ENCODE data around the gene ITLN2.
"Not testable (repeated sequence)": the region's sequence is repeated elsewhere in the genome, so short reads cannot be mapped to it uniquely, and the experiment has no call there.

The ITLN2 gene

DNA sequence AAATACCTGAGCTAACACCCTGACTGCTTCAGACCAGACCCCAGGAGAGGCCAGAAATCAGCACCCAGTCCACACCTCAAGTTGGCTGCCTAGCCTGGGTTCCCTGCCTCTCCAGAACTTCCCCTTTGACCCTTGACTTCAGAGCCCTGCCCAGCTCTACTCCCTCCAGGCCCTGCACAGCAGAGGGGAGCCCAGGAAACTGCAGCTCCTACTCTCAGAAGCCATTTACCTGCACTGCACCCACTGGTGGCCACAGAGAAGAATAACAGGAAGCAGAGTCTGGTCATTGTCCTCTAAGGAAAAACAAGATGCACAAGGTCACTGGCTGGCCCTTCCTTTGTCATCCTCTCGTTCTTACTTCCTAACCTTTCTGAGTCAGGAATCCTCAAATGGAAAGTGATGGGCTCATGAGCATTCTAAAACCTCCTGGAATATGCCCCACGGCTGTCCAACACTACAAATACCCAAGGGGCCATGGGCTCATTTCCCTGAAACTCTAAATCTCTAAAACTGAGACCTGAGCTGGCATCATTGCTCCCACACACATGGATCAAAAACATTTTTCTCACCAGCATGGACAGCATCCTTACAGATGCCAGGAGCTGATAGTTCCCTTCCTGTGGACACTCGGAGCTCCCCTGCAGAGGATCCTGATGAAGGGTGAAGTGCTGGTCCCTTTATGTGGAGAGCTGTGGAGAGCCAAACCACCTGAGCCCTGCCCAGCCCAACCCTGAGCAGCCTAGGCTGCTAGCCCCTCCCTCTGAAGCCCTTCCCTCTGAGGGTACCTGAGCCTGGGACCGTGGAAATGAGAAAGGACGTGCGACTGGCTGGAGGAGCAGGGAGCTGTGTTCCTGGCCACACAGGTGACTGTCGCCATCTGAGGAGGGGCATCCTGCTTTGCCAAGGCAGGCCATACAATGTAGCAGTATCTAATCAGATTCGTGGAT, at the start of gene ITLN2:
Gene ITLN2 (minus strand): TSS at position 652 of the 947 bp plus-strand sequence. CDS start 68 bp downstream, at position 584.
- DNase-seq: peak; percentile 18

DNA sequence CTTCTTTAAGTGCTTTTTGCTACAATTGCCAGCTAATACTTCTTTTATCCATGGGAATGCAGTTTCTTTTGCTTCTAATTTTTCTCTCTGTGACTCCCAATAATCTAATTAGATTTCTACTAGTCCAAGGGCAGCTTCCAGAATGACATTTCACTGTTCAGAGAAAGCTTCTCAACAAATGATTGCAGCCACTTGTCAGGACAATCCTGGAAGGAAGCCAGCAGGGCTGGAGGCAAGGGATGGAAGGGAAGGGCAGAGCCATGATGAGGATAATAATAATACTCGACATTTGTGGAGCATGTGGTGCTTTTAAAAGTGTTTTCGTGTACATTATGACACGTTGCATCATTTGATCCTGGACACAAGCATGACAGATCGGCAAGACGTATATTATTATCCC, 46.9 kb upstream of the ITLN2 start:
- no peak for DNase-seq

DNA sequence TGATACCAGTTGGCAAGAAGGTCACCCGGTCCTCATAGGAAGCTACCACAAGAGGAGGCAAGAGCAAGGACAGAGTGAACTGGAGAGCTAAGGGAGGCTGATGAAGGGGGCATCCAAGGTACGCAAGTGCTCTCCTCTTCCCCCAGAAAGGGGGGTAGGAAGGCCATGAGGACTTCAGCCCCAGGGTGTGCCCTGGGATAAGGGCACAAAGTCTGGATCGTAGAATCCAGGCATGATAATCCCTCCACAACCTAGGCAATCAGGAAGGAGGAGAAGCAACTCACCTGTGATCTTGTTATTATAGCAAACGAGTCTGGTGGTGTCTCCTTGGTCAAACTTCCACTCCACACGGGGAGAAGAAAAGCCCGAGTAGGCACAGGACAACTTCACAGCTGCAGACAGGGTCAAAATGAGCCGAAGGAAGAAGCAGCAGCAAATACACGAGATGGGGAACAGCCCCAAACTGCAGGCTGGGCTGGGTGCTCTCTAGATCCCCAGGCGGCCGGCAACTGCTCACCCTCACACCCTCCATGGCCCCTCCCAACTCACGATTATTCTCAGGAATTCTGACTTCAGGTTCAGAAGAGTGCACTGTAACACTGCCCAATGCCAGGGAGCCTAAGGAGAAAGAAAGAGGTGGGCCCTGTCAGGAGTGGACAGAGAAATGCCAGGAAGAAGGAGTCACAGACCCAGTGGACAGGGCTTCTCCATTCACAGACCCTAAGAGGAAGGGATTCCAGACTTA, 46.3 kb upstream of the ITLN2 start:
- no peak for DNase-seq

DNA sequence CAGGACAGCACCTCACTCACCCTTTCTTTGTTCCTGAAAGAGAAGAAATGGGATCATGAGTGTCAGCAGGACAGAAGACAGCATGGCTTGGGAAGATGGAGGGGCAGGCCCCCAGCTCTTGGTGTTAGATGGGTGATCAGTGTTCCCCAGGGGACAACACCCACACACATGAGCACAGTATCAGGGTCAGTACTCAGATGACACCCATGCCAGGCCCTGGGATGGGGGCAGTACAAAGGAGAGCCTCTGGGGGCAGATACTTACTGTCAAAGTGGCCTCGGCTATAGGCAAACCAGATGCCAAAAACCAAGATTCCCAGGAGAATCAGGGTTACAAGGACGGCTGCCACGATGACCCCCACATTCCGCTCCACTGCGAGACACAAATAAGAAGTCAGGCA, 44.8 kb upstream of the ITLN2 start:
- no peak for DNase-seq

DNA sequence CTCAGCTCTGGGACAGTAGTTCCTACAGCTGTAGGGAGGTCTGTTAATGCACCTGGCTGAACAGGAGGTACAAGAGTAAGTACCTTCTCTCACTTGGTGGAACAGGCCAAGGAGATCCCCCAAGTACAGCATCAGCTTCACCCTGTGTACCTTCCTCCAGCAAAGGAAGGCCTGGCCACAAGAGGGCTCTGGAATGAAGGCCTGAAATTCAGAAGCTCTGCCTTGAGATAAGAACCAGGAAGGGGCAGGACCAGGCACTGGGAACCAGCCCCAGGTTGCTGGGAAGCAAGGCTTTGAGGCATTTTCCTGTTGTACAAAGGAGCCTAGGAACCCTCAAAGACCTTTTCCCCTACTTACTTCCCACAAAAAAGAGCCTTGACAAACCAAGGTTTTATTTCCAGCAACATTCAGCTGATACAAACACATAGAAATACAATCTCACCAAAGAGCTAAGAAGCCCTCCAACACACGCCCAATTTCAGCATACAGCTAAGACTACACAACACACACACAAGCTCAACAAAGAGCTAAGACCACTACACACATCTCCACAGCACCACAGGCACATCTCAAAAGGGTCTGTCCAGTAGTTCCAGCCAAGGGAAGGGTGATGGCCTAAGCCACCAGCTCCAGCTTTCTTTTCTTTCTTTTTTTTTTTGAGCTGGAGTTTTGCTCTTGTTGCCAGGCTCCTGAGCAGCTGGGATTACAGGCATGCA, 42.9 kb upstream of the ITLN2 start:
- no peak for DNase-seq

DNA sequence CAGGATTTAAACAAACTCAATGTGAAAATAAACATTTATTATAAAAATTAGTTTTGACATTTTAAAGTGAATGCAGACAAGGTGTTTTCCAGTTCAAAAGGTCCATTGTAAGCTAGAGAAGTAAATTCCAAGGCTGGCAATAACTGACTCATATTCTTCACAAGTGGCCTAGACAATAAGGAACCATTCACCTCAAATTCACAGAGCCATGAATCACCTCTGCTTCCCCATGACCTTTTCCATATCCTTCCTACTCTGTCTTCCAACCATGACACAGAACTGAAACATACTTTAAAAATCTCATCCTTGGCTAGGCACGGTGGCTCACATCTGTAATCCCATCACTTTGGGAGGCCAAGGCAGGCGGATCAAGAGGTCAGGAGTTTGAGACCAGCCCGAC, 41.6 kb upstream of the ITLN2 start:
- DNase-seq: no peak

DNA sequence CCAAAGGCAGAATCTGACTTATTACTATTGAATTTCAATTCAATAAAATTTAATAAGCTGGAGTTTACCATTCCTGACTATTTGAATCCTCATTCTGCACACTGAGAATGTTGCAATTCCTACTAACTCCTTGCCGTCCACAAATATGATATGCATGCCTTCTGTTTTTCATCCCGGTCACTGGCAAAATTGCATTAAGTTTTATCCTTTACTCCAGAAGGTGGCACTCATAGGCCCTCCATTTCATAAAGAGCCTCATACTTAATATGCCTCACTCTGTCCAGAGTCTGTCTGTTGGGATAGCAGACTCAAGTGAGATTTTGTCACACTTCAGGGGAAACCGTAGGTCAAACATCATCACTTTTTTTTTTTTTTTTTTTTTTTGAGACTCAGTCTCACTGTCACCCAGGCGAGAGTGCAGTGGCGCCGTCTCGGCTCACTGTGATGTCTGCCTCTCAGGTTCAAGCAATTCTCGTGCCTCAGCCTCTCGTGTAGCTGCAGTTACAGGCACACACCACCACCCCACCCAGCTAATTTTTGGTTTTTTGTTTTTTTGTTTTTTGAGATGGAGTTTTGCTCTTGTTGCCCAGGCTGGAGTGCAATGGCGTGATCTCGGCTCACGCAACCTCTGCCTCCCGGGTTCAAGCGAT, 39.1 kb upstream of the ITLN2 start:
- peak; percentile 14 for DNase-seq

DNA sequence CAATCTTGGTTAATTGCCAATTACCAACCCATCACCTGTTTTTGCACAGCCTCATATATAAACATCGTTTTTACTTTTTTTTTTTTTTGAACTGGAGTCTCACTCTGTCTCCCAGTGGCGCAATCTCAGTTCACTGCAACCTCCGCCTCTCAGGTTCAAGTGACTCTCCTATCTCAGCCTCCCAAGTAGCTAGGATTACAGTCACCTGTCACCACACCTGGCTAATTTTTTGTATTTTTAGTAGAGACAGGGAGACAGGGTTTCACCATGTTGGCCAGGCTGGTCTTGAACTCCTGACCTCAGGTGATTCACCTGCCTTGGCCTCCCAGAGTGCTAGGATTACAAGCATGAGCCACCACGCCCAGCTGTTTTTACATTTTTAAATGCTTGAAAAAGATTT, 37.4 kb upstream of the ITLN2 start:
- not testable (repeated sequence) for DNase-seq

DNA sequence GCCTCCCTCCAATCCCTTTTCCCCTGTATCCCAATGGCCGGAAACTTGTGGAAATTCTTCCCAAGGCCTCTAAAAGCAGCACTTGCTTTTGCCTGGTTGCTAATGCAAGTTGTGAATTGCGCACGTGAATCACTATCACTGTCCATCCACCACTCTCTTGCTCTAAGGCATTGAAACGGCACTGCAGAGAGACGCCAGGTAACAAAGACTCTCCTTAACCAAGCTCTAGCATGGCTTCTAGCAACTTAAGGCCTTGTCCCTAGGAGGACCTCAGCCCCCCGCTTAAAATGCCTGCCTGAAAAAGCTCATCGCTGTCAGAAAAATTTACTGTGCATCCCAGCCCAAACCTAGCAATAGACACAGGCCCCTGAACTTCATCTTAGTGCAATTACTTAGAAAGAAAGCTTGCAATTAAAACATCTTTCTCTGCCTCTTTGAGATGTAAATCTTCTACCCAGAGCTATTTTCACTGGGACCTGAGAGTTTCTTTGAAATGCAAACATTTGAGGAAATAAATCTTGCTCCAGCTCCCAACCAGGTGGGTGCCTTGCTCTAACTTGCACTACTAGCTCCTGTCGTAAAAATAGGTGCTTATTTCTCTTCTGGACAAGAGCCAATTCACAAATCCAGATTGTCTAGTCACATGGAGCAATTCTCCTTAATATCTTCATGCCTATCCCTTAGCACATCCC, 32.9 kb upstream of the ITLN2 start:
- no peak for DNase-seq

DNA sequence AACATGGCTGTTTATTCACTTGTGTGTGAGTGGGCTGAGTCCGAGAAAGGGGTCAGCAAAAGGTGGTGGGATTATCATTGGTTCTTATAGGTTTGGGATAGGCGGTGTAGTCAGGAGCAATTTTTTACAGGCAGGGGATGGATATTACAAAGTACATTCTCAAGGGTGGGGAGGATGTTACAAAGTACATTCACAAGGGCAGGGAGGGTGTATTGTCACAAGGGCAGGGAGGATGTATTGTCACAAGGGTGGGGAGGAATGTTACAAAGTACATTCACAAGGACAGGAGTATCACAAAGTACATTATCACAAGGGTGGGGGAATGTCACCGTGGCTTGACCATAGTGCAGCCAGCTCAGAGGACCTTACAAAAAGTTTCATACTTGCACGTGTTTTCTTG, 31.1 kb upstream of the ITLN2 start:
- DNase-seq: no peak

DNA sequence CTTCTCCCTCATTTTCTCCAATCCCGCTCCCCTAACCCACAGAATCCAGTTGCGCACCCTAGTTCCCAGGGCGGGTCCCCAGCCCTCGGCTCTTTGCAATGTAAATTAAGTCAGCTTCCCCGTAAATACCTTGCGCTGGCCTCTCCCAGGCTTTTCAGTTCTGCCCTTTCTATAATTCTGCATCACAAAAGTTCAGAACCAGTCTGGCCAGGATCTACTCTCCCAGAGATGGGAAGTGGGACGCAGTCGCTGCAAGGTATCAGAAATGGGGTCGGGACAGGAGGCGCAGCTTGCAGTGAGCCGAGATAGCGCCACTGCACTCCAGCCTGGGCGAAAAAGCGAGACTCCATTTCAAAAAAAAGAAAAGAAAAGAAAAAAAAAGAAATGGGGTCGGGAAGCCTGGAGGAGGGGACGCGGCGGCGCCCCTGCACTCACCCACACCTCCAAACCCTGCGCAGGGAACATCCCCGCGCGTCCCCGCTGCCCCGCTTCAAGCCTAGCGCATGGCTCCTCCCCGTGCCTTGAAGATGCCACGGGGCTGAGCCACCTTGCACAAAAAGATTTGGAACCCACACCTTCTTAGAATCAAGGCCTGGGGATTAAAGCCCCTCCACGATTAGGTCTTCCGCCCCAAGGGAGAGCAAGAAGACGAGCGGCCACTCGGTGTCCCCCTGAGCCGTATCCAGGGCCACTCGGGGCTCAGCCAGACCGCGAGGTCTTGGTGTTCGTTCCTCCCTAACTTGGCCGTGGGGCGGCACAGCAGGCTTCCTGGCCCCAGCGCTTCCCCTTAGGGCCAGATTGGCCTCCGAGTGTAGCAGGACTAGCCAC, 27.2 kb upstream of the ITLN2 start:
- no peak for DNase-seq

DNA sequence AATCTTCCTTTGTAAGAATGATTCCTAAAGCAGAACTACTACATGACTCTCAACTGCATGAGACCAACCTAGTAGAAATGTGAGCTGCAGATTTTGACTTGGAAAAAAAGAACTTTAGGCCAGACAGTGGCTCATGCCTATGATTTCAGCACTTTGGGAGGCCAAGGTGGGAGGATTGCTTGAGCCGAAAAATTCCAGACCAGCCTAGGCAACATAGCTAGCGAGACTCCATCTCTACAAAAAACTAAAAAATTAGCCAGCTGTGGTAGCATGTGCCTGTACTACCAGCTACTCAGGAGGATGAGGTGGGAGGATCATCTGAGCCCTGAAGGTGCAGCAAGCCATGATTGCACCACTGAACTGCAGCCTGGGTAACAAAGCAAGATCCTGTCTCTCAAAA, 24.7 kb upstream of the ITLN2 start:
- no peak for DNase-seq

DNA sequence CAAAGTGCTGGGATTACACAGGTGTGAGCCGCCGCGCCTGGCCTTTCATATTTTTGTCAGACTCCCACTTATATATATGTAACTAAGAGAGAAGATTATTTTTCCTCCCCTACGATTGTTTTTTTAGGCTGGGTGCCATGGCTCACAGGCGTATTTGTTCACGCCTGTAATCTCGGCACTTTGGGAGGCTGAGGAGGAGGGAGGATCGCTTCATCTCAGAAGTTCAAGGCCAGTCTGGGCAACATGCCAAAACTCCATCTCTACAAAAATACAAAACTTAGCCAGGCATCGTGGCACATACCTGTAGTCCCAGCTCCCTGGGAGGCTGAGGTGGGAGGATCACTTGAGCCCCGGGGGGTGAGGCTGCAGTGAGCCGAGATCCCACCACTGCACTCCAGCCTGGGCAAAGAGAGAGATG, 23.9 kb upstream of the ITLN2 start:
- DNase-seq: peak; percentile 45

DNA sequence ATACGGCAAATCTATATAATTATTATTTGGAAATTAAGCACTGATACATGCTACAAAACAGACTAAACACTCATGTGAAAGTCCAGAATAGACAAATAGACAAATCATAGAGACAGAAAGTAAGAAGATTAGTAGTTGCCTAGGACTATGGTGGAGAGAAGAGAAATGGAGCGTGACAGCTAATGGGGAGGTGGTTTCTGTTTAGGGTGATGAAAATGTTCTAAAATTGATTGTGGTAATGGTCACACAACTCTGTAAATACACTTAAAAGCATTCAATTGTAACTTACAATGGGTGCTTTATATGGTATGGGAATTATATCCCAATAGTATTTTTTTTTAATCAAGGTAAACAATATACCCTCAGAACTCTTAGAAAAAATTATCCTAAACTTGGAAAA, 20.4 kb upstream of the ITLN2 start:
- DNase-seq: no peak

DNA sequence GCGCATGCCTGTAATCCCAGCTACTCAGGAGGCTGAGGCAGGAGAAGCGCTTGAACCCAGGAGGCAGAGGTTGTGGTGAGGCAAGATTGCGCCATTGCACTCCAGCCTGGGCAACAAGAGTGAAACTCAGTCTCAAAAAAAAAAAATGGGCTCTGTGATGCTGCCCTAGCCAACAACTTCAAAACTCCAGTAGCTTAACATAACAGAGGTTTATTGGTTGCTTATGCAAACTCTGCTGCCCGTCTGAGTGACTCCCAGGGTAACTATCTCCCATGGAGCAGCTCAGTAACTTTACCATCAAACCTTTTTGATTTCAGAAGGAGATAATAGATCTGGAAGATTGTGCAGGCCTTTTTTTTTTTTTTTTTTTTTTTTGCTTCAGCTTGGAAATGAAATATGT, 18.9 kb upstream of the ITLN2 start:
- DNase-seq: no peak

DNA sequence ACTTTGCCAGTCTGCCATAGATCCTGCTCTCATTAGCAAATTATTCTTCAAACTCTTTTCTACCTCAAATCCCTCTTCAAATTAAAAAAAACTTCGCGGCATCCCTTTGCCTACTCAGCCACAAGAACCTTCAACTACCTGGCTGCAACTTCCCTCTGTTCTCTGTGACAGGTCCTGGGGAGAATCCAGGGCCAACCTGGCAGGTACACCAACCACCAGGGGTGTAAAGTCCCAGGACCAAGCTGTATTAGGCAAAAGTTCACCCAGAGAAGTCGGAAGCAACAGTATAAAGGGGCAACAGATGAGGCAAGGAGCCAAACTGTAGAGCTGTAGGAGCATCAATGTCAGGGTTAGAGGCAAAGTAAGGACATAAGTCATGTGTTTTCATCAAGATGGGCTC, 18.3 kb upstream of the ITLN2 start:
- no peak for DNase-seq

DNA sequence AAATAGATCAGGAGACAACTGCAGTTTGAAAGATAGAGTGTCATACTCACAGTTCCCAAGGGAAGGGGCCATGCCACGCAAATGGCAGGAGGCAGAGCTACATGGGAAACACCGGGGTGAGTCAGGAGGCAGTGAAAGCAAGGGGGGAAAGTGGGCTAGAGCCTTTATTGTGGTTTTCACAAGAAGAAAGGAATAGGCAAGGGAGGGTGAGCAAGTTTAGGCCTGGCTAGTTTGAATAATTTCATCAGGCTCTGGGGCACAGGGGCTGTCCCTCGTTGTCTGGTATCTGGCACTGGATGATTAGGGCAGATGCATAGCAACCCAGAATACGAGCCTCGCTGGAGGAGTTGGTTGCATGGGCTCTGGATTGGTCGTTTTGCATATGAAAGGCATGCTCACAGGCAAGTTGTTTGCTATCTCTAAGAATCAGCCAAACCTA, 17.0 kb upstream of the ITLN2 start:
- DNase-seq: no peak

DNA sequence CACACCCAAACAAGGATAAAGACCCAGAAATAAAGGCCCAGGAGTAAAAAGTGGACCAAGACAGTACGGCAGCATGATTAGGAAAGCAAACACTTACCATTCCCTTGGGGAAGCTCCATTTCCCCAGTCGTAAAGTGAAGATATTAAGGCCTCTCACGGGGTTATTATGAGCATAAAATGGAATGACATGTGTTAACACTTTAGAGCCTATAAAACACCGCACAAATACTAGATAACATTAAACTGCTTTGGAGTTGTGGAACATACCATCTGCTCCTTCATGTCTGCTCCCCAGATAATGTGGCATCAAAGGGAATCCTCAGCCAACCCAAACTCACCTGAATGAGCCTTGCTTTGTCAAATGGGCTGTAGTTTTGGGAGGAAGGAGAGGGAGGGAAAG, 8.9 kb upstream of the ITLN2 start:
- DNase-seq: peak; percentile 82

DNA sequence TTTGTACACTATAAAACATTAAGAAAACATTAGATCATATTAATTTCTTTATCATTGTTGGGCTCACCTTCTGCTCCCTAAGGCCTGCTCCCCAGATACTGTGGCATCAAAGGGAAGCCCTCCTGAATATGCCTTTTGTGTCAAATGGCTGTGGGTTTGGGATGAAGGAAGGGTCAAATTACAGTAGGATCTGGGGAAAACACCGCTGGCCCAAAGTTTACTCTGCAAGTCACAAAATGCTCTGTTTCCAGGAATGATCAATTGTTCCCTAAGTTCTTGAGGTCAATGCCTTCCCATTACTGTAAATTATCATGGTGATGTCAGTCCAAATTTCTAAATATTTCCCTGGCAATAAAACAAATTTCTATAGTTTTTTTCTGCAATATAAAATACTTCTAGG, 6.8 kb upstream of the ITLN2 start:
- no peak for DNase-seq

DNA sequence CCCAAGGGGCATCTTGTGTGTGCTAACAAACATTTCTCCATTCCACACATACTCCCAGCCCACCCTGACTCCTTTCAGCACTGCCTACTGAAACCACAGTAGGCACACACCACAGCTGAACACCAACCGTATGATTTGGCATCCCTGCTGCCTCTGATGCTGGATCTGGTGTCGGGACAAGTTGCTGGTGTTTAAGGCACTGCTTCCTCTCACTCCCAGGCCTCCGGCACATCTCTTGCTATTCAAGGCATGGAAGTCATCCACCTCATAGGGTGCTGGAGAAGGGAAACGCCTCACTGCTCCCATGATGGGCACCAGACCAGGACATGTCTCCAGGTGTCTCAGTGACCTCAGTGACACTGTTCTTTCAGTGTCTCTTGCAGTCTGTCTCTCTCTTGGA, 2.4 kb upstream of the ITLN2 start:
- no peak for DNase-seq

DNA sequence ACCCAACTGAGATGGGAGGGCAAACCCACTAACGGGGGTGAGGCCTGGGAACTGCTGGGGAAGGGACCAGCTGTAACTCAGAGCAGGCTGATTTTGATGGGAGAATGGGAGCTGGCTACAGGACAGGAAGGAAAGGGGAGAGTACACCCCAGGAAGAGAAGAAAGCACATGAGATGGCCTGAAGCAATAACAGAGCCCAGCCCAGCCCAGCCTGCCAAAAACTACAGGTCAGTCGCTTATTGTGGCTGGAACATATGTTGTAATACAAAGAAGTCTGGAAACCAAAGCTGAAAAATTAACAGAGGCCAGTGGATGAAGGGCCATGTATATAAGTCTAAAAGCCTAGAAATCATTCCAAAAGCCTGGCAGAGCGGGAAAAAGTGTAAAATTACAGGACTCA, 1.6 kb downstream of the ITLN2 start:
- DNase-seq: no peak

All from DMS153 (cell line).